Right atrium auricular region (tissue), 2 donors: ENCODE data around the gene CADPS2. TPM values are rescaled to one million over a fixed set of nuclear protein-coding genes. Genes with fewer than 3 reads are reported as not detected.

Experiments used
- DNase-seq: peaks from one replicate; pipeline ENCODE4 v3.0.0-alpha.2; 2019; ENCODE audit warnings: low spot score
- H3K27ac ChIP-seq, 2 donors: fragments of 200-600 bp; sonication (generic); 1 replicate in 1 of 2; 2 replicates in 1 of 2; pipeline ENCODE4 v1.5.1; 2016 to 2019
- H3K27me3 ChIP-seq, 2 donors: fragments of 200-600 bp; sonication (generic); one replicate each; pipeline versions ENCODE4 v1.5.1 to v1.6.0; 2017 to 2019
- H3K36me3 ChIP-seq: fragments of 200-600 bp; sonication (generic); one replicate; pipeline ENCODE4 v1.5.1; 2016
- H3K4me1 ChIP-seq, 2 donors: fragments of 200-600 bp; sonication (generic); one replicate each; pipeline versions ENCODE4 v1.5.1 to v1.6.0; 2017 to 2019
- H3K4me3 ChIP-seq, 2 donors: fragments of 200-600 bp; sonication (generic); 1 replicate in 1 of 2; 2 replicates in 1 of 2; pipeline ENCODE4 v1.5.1; 2017 to 2019; ENCODE audit warnings: mild to moderate bottlenecking in 1 of 2, moderate library complexity in 1 of 2
- H3K9me3 ChIP-seq, 2 donors: fragments of 200-600 bp; sonication (generic); one replicate each; pipeline ENCODE4 v1.5.1; 2019
- CTCF ChIP-seq, 2 donors: fragments of 200-600 bp; sonication (generic); IDR thresholded peaks; one replicate each; pipeline ENCODE4 v1.5.1; 2019; ENCODE audit warnings: antibody characterized with exemption in 2 of 2
- total RNA-seq, 2 donors: library from RNA; depleted of rRNA; stranded (reverse); fragments of >200 nt; gene quantifications; one replicate each; pipeline ENCODE4 v1.1.0, GENCODE V29; 2016

The CADPS2 gene
- total RNA-seq, 2 donors from 2014 or later: 11.8 to 19.9 TPM

DNA sequence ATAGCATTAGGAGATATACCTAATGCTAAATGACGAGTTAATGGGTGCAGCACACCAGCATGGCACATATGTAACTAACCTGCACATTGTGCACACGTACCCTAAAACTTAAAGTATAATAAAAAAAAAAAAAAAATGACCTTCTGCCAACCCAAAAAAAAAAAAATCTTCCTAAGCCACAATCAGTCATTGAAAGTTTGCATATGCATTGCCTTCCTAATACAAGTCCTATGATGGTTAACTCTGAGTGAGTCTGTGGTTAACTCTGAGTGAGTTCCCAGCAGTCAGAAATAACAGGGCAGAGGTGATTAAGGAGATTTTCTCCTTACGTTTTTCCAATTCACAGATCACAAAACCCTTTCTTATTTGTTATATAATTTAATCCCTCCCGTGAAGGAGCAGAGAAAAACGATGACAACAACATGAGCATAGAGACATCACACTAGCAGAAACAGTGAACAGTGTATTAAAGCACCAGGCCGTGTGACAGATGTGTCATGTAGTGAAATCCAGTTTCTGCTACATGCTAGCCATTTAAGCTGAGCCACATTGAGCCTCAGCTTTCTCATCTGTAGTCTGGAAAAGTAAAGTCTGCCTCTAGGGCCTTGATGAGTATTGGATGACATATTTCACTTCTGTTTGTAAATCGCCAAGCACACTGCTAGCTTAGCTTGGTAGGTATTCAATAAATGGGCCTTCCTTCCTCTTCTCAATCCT lies 176.2 kb downstream of the CADPS2 start:
- Histone ChIP-seq H3K9me3 (no peaks in the 10 kb centered on the region), H3K4me1 (no peaks in the 10 kb centered on the region), H3K27me3 (no peaks in the 10 kb centered on the region), H3K27ac (no peak overlapping the region), H3K36me3 (no peaks in the 10 kb centered on the region), H3K4me3 (no peak overlapping the region)
- no peak for TF ChIP-seq CTCF (IDR thresholded peaks at IDR 0.05)
- no peak for DNase-seq

- H3K36me3 ChIP-seq: no peaks in the 10 kb centered on the region
- no peaks in the 10 kb centered on the region for H3K9me3 ChIP-seq
- H3K27ac ChIP-seq: no peak overlapping the region
- H3K4me3 ChIP-seq: no peak overlapping the region
- DNase-seq: no peak
- no peak for TF ChIP-seq CTCF (IDR thresholded peaks at IDR 0.05)
- no peaks in the 10 kb centered on the region for H3K4me1 ChIP-seq
- no peaks in the 10 kb centered on the region for H3K27me3 ChIP-seq
These were observed 179.4 kb downstream of the CADPS2 start for GRCh38 chr7:122706836-122707235.

DNA sequence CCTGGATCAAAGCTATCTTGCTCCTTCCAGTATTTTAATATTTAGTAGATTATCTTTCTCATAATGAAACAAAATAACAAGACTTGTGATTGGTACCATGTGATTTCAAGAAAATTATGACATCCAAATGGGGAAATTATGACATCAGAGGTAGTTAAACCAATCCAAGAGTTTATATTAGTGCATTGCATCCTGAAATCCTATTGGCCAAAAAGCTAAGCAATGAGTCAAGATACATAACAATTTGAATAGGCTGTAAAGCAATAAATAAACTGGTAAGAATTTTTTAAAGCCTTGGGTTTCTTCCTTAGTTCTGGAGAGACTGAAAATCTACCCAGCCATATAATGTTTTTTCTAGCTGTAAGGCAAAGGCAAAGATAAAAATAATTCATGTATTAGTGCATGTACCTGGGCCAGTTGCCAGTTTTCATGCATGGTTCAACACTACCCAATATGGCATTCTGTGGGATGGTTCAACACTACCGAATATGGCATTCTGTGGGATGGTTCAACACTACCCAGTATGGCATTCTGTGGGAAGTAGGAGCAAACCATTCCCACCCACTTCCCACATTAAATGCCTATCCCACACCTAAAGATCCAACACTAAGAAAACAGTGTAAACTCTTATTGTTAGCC lies 183.3 kb downstream of the CADPS2 start, which contains the start of gene RNF148:
TSS of gene RNF148 (minus strand) at position 51 of the 639 bp plus-strand sequence. CDS start 172 bp downstream, outside the sequence.
- TF ChIP-seq CTCF (IDR thresholded peaks at IDR 0.05): no peak
- no peak for DNase-seq
- H3K4me1 ChIP-seq: no peaks in the 10 kb centered on the region

DNA sequence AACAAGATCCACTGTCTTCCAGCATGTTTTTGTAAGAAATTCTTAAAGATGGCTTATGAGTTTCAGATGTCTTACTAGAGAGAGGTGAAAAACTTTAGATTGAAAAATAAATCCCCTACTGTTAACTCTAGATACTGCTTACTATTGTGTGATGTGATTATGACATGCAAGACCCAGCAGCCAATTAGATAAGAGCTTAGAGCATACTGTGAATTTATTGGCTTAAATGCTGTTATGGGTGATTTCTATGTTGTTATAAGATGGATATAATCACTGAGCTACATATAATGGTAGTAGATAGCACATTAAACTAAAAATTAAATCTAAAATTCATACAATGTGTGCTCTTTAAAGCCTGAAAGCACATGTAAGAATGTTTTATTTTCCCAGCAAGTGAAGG lies 187.2 kb downstream of the CADPS2 start, which contains the start of gene RNF133:
TSS of gene RNF133 (minus strand) at position 101 of the 400 bp plus-strand sequence. CDS start 199 bp downstream, outside the sequence.
- H3K27ac ChIP-seq: no peak within 1 kb of the TSS
- H3K4me1 ChIP-seq: no peaks in the 10 kb centered on the region
- H3K4me3 ChIP-seq: no peak within 1 kb of the TSS
- TF ChIP-seq CTCF (IDR thresholded peaks at IDR 0.05): no peak
- H3K36me3 ChIP-seq: no peaks in the 10 kb centered on the region
- H3K27me3 ChIP-seq: no peaks in the 10 kb centered on the region
- H3K9me3 ChIP-seq: no peaks in the 10 kb centered on the region
- DNase-seq: no peak

More for the DNA sequence above, 183.3 kb downstream of the CADPS2 start, which contains the start of gene RNF148:
- H3K36me3 ChIP-seq: no peaks in the 10 kb centered on the region
- no peak within 1 kb of the TSS for H3K27ac ChIP-seq
- no peaks in the 10 kb centered on the region for H3K27me3 ChIP-seq
- H3K9me3 ChIP-seq: no peaks in the 10 kb centered on the region
- no peak within 1 kb of the TSS for H3K4me3 ChIP-seq

- no peak for TF ChIP-seq CTCF (IDR thresholded peaks at IDR 0.05)
- H3K9me3 ChIP-seq: no peaks in the 10 kb centered on the region
- no peaks in the 10 kb centered on the region for H3K4me1 ChIP-seq
- H3K27ac ChIP-seq: no peak overlapping the region
- H3K27me3 ChIP-seq: no peaks in the 10 kb centered on the region
- H3K36me3 ChIP-seq: no peaks in the 10 kb centered on the region
- H3K4me3 ChIP-seq: no peak overlapping the region
- DNase-seq: no peak
These were observed 190.4 kb downstream of the CADPS2 start for GRCh38 chr7:122695816-122696215.
